ENCODE measurements around the gene NR2C2AP.

NR2C2AP gene

GRCh38 chr19:19214892-19215291, 11.7 kb upstream of the NR2C2AP start:
- DNase-seq (ENCODE audit: low read depth), result no peak

GRCh38 chr19:19214159-19214490, 10.9 kb upstream of the NR2C2AP start:
- DNase-seq (ENCODE audit: low read depth), result no peak

- DNase-seq (ENCODE audit: low read depth), result no peak
These were observed 10.4 kb upstream of the NR2C2AP start for GRCh38 chr19:19213426-19214158.

- no peak for DNase-seq (ENCODE audit: low read depth)
These were observed 9.7 kb upstream of the NR2C2AP start for GRCh38 chr19:19212916-19213315.

- no peak for DNase-seq (ENCODE audit: low read depth)
These were observed 8.5 kb upstream of the NR2C2AP start, which contains the start of gene NCAN for GRCh38 chr19:19211499-19212420. NCAN (plus strand) TSS chr19:19211958; CDS start chr19:19216954, 4,996 bp downstream.

GRCh38 chr19:19209372-19209771, 6.2 kb upstream of the NR2C2AP start:
- no peak for DNase-seq (ENCODE audit: low read depth)

- DNase-seq (ENCODE audit: low read depth), result no peak
These were observed 4.7 kb upstream of the NR2C2AP start for GRCh38 chr19:19207637-19208572.

GRCh38 chr19:19206938-19207337, 3.7 kb upstream of the NR2C2AP start:
- no peak for DNase-seq (ENCODE audit: low read depth)

- no peak for DNase-seq (ENCODE audit: low read depth)
These were observed 2.5 kb upstream of the NR2C2AP start for GRCh38 chr19:19205416-19206410.

GRCh38 chr19:19204181-19204580, 967 bp upstream of the NR2C2AP start:
- no peak for DNase-seq (ENCODE audit: low read depth)

GRCh38 chr19:19202707-19203011, 555 bp downstream of the NR2C2AP start:
- DNase-seq (ENCODE audit: low read depth), result no peak

- DNase-seq (ENCODE audit: low read depth), result no peak
These were observed 1.2 kb downstream of the NR2C2AP start for GRCh38 chr19:19201697-19202630.

GRCh38 chr19:19193926-19194325, 9.3 kb downstream of the NR2C2AP start:
- no peak for DNase-seq (ENCODE audit: low read depth)

GRCh38 chr19:19192910-19193423, 10.2 kb downstream of the NR2C2AP start:
- DNase-seq (ENCODE audit: low read depth), result no peak

GRCh38 chr19:19192078-19192882, 10.9 kb downstream of the NR2C2AP start, which contains the start of the genes BORCS8 and RFXANK:
BORCS8 (minus strand) TSS chr19:19192152; CDS start chr19:19192117, 35 bp downstream.
RFXANK (plus strand) TSS chr19:19192258; CDS start chr19:19193947, 1,689 bp downstream.
- DNase-seq (ENCODE audit: low read depth), result peak; percentile 99

GRCh38 chr19:19191768-19192077, 11.5 kb downstream of the NR2C2AP start:
- no peak for DNase-seq (ENCODE audit: low read depth)

GRCh38 chr19:19186742-19187141, 16.5 kb downstream of the NR2C2AP start:
- no peak for DNase-seq (ENCODE audit: low read depth)

GRCh38 chr19:19185853-19186740, 17.1 kb downstream of the NR2C2AP start:
- no peak for DNase-seq (ENCODE audit: low read depth)

All from stromal cell of bone marrow (primary cell).